Epidermal melanocyte (primary cell): ENCODE results near the gene SETBP1.
"Not testable (repeated sequence)": the region's sequence is repeated elsewhere in the genome, so short reads cannot be mapped to it uniquely, and the experiment has no call there.

Source experiments
- DNase-seq: peaks from one replicate; pipeline ENCODE4 v3.0.0; 2011; ENCODE audit warnings: low spot score; ENCODE audit not compliant: insufficient read length

The SETBP1 gene

DNA sequence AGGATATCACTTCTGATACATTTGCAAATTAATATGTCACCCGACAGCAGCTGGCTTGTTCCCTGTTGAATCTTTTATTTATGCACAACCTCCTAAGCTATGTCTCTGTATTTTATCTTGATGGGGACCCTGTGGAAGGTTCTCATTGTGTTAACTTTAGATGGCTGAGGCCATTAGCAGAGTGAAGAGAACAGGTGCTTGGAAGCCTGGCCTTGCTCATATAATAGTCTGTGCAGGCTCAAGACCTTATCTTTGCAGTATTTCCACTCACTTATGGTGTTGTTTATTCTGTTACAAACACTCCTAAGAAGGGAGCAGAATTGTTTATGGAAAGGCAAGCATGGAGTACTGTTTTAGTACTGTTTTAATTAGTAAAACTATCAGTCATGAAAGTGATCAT, 107.6 kb downstream of the SETBP1 start:
- no peak for DNase-seq

GRCh38 chr18:44789710-44790109, 109.0 kb downstream of the SETBP1 start:
- DNase-seq = no peak

GRCh38 chr18:44790860-44791259, 110.2 kb downstream of the SETBP1 start:
- no peak for DNase-seq

DNA sequence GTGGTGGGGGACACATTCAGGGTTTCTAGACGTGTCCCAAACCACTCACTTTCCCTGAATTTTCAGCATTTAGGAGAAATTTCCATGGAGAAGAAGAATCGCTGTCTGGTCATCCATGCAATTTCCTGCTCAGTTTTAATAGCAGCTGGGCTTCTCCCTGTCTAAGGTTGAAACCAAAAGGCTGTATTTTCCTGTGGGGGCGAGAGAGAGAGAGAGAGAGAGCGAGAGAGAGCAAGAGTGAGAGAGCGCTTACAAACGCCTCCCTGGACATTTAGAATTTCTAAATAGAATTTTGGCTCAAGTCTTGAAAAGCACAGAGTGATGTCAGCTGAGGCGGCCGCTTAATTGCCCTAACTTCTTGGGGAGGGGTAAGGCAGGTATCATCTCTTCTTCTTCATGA, 110.8 kb downstream of the SETBP1 start:
- no peak for DNase-seq

DNA sequence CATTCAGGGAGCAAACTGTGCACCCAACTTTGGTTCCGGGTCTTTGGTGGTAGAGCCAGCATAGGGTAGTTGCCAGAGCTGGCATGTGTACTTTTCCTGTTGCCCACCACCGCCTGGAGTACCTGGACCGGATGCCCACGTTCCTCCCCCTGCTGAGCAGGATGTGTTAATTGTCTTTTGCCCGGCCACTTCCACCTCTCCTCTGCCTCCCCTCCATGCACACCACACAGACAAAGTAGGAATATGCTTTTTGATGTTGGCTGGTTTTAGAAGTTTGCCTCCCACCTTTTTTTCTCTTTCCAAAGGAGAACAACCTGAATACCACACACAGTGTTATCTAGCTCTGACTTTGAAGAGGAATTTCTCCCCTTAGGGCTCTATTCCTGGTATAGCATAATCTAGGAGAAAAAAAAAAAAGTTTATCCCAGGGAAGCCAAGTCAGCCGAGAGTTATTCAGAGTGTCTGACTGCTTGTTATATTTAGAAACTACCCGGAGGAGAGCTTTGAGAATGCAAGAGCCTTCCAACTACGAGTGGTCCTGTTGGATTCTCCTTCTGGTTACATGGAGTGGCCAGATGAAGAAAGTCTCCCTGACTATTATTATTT, 111.9 kb downstream of the SETBP1 start:
- DNase-seq = no peak

DNA sequence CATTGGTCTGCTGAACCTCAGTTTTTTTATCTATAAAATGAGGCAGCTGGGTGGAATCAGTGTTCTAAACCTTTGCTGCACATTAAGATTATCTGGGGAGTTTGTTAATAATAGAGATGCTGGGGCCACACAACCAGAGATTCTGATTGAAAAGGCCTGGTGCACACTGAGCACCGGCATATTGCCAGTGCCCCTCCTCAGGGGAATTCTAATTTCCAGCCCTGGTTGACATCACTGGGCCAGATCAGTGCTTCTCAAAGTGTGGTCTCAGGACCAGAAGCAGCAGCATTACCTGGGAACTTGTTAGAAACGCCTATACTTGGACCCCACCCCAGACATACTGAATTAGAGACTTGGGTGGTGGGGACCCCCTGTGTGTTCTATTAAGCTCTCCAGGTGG, 112.5 kb downstream of the SETBP1 start:
- no peak for DNase-seq

DNA sequence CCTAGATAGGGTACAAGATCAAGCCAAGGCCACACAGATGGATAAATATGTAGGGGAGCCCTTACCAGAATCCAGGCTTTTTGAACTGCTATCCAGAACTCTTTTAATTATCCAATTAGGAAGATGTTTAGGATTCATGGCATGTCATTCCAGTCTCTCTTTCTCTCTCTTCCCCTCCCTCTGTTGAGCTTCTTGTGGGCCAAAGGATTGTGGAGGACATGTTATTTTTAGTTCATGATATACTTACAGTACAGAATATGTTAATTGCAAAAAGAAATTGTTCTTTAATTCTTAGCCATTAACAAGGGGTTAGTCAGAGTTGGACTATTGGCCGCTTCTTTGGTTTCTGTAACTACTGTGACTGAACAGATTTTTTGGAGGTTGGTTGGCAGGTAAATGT, 113.0 kb downstream of the SETBP1 start:
- no peak for DNase-seq

DNA sequence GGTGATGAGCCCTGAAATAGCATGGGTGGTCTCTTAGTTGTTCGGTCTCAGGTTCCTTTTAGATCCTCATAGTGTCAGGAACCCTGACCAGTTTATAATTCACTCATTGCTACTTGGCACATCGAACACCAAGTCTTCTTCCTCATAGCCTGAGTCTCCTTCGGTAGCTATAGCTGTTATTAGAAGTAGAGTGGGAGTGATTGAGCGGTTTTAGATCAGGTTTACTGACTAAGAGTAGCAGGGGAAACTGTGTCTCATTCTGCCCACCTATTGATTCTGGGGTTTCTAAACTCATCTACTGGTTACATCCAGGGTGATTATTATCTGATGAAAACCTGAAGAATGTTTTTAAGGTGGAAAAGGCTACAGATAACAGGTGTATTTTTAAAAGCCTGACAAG, 114.6 kb downstream of the SETBP1 start:
- no peak for DNase-seq

GRCh38 chr18:44796429-44797428, 116.0 kb downstream of the SETBP1 start:
- DNase-seq = no peak

- no peak for DNase-seq
These were observed 117.9 kb downstream of the SETBP1 start for GRCh38 chr18:44798433-44799048.

- no peak for DNase-seq
These were observed 118.8 kb downstream of the SETBP1 start for GRCh38 chr18:44799382-44799906.

DNA sequence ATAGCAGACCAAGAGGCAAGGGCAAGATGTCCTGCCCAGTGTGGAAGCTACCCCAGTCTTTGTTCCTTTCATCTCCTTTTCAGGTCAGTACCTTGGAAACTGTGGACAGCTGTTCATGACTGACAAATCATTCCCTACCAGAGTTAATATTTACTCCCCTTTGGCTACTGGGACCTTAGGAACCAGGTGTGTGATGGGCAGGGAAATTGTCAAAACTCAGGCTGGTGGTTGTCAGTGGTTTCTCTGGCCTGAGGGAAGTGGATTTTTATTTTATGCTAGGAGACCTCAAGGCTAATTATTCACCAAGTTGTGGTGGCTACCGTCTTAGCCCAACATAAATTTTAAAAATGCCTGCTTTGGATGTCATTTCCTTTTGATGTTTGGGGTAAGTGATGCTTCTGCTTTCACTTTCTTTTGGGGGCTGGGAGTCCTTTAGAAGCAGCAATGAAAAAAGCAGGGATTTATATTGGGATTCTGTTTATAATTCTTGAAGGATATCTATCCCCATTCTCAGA, 119.3 kb downstream of the SETBP1 start:
- DNase-seq = no peak

DNA sequence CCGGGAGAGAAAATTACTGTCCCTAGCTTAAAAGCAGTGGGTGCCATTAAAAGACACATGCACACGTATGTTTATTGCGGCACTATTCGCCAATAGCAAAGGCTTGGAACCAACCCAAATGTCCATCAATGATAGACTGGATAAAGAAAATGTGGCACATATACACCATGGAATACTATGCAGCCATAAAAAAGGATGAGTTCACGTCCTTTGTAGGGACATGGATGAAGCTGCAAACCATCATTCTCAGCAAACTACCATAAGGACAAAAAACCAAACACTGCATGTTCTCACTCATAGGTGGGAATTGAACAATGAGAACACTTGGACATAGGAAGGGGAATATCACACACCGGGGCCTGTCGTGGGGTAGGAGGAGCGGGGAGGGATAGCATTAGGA, 120.1 kb downstream of the SETBP1 start:
- not testable (repeated sequence) for DNase-seq

GRCh38 chr18:44801781-44802180, 121.1 kb downstream of the SETBP1 start:
- no peak for DNase-seq

GRCh38 chr18:44802508-44802907, 121.8 kb downstream of the SETBP1 start:
- no peak for DNase-seq

GRCh38 chr18:44803019-44803650, 122.4 kb downstream of the SETBP1 start:
- DNase-seq = no peak

DNA sequence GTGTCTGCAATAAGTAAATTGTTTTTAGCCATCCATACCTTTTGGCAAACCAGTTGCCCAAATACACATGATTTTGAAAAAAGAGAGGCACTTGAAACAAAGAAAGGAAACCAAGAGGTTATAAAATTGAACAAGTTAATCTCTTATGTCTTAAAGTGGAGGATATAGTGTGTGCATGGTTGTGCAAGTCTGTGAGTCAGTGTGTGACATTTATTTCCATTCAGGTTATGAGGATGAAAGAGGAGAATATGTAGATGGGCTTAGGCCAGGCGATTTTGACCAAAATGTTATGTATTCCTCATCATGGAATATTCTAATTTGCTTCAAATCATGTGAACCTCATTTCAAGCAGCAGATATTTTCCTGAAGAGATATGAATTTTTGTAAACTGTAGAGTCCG, 123.3 kb downstream of the SETBP1 start:
- no peak for DNase-seq

GRCh38 chr18:44805176-44805575, 124.5 kb downstream of the SETBP1 start:
- DNase-seq = no peak

GRCh38 chr18:44805643-44806042, 125.0 kb downstream of the SETBP1 start:
- no peak for DNase-seq

GRCh38 chr18:44807766-44808165, 127.1 kb downstream of the SETBP1 start:
- no peak for DNase-seq

DNA sequence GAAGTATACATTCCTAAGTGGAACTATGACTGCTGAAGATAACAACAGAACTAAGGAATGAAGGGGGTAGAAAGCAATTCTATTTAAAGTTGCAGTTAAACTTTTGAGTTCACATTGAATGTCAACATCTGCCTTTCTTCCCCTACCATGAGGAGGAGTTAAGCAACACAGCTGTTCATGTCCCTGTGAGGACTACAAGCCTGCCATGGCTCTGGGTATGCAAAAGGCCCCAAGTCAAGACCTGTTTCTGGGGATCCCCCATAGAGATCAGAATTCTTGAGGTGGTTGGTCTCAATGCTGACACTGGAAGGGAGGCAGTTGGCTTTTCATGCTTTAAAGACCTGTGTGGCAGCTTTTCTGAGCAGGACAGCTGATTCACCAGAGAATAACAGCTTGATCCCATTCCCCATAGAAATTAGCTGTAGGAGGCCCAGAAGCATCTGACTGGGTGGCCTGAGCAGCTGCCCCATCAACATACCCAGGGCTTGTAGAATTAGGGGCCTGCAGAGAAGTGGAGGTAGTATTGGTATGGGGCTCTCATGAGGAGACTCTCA, 131.0 kb downstream of the SETBP1 start:
- DNase-seq = no peak
